CD1c-positive myeloid dendritic cell (primary cell): ENCODE results near the gene ZNF613.
A peak's percentile ranks its signal among the peaks of the same experiment; 100 is the strongest.
"Not testable (repeated sequence)": the region's sequence is repeated elsewhere in the genome, so short reads cannot be mapped to it uniquely, and the experiment has no call there.

Source experiments
- DNase-seq: peaks from one replicate; pipeline ENCODE4 v3.0.0-alpha.2; 2016; ENCODE audit errors: extremely low spot score

Gene ZNF613

GRCh38 chr19:51944798-51945552 is 17.7 kb downstream of the ZNF613 start:
- no peak for DNase-seq

DNA sequence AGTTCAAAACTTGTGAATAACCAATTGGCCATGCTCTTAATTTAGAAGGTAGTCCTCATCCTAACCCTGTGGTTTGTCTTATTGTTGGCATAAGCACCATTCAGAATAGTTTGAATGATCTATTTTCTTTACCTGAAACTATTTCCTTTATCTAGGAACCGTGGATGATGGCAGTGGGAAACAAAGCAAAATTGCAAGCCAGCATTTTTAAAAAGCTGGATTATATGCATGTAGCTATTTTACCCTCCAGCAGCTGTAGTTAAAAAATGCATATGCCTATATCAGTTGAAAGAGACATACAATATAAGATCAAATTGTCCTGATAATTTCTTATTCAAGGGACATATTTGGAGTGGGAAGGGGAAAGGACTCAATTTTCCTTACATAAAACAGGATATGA is 19.3 kb downstream of the ZNF613 start:
- DNase-seq: no peak

GRCh38 chr19:51948975-51949374 is 21.7 kb downstream of the ZNF613 start:
- no peak for DNase-seq

- DNase-seq: not testable (repeated sequence)
Observed at GRCh38 chr19:51957846-51958245, 30.6 kb downstream of the ZNF613 start.

DNA sequence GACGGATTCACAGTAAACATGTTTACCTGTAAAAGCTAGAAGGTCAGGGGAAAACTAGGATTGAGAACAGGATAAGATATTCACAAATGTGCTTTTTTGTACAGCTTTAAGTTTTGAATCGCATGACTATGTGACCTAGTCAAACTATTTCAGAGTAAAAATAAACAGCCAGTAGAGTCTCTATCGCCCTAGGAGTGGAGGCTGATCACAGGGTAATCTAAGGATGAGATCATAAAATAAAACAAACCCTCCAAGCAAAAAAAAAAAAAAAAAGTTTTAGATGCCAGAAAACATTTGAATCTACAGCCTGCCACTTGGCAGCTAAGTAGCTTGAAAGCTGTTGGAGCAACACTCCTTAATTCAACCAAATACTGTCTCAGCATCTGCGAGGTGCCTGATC is 32.5 kb downstream of the ZNF613 start:
- DNase-seq: no peak

DNA sequence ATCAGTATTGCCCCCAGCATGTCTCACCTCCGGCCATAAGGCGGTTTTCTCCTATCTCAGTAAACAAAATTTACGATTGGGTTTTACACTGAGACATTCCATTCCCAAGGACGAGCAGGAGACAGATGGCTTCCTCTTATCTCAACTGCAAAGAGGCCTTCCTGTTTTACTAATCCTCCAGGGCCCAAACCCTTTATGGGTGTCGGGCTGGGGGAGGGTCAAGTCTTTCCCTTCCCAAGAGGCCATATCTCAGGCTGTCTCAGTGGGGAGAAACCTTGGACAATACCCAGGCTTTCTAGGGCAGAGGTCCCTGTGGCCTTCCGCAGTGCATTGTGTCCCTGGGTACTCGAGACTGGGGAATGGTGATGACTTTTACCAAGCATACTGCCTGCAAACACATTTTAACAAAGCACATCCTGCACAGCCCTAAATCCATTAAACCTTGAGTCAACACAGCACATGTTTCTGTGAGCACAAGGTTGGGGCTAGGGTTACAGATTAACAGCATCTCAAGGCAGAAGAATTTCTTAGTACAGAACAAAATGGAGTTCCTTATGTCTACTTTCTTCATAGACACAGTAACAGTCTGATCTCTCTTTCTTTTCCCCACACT is 33.5 kb downstream of the ZNF613 start:
- not testable (repeated sequence) for DNase-seq

DNA sequence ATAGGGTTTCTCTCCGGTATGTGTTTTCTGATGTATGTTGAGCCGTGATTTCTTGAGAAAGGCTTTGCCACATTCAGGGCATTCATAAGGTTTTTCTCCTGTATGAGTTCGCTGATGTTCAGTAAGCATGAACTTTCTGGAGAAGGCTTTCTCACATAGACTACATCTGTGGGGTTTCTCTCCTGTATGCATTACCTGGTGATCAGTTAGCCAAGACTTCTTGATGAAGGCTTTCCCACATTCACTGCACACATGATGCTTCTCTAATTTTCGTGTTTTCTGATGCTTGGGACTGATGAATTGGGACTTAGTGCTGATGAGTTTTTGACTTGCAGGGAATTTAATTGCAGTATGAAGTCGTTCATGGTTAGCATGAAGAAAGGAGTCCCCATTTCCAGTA is 38.3 kb downstream of the ZNF613 start:
- DNase-seq: no peak

DNA sequence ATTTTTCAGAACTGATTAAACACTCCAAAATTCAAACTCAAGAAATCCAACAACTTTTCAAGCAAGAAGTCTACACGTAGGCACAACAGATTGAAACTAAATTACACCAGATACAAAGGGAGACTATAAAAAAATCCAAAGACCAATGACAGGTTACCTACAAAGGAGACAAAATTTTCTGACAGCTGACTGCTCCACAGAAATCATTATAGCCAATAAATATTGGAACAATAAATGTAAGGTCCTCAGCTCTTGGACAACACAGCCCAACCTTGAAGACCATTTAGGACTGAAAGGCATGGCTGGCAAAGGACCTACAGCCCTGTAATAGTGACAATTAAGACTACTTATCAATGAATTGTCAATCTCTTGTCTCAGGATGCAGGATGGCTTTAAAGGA is 43.4 kb downstream of the ZNF613 start:
- DNase-seq: no peak

DNA sequence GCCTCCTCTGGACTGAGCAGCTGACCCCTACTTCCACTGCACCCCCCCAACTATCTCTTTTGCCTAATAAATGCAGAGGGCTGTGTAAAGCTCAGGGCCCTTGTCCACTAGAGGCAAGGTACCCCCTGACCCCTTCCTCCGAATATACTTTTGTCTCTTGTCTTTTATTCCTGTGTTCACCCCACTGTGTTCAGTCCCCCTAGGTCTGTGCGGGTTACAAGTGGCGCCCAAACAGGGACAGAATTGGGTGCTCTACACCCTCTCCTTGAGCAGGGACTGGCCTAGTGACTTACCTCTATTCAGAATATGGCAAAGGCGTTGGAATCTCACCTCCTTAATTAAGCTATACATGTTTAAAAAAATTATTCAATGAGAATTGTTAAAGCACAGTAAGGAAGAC is 44.4 kb downstream of the ZNF613 start:
- DNase-seq: no peak

GRCh38 chr19:51975787-51976186 is 48.5 kb downstream of the ZNF613 start:
- DNase-seq: not testable (repeated sequence)

- DNase-seq: no peak
Observed at GRCh38 chr19:51976852-51977251, 49.6 kb downstream of the ZNF613 start.

GRCh38 chr19:51977346-51977745 is 50.1 kb downstream of the ZNF613 start:
- no peak for DNase-seq

DNA sequence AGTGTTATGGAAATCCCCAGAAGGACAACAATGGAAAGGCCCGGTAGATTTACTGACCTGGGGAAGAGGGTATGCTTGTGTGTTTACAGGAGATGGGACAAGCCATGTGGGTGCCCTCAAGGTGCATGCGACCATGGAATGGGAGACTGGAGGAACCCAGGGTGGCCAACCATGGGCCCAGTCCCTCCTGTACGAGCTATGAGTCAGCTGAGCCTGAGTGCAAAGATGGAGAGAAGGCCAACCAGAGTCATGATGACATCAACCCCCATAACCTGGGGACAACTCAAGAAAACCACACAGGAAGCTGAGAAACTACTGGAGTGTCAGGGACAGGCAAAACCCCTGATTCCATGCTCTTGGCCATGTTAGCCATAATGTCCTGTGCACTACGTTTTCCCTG is 51.6 kb downstream of the ZNF613 start:
- DNase-seq: no peak

DNA sequence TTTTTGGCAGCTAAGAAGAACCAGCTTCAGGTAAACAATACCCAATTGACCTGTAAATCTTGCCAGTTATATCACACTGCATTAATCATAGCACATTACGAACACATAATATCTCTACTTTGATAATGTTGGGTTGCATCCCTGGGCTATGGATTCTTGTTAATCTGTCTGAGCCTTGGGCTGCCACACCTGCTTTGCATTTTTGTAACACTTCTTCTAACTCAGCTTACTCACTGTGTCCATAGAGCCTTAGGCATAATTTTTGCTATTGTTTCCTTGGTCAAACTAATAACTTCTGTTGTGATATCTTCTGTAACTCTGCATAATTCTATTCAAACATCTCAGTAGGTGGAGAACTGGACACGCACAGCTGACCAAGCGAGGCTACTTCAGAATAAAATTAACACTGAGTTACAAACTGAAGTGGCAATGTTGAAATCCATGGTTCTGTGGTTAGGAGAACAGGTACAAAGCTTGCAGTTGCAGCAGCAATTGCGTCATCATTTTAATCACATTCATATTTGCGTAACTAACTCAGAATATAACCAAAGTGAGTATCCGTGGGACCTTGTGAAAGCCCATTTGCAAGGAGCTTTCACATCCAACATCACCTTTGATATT is 53.0 kb downstream of the ZNF613 start:
- DNase-seq: no peak

- DNase-seq: not testable (repeated sequence)
Observed at GRCh38 chr19:51980926-51981325, 53.7 kb downstream of the ZNF613 start.

DNA sequence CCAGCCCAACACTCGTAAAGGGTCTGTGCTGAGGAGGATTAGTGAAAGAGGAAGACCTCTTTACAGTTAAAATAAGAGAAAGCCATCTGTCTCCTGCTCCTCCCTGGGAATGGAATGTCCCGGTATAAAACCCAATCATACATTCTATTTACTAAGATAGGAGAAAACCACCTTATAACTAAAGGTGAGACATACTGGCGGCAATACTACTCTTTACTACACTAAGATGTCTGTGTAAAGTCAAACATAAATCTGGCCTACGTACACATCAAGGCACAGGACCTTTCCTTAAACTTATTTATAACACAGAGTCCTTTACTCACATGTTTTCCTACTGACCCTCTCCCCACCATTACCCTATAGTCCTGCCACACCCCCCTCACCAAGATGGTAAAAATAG is 56.1 kb downstream of the ZNF613 start:
- no peak for DNase-seq

DNA sequence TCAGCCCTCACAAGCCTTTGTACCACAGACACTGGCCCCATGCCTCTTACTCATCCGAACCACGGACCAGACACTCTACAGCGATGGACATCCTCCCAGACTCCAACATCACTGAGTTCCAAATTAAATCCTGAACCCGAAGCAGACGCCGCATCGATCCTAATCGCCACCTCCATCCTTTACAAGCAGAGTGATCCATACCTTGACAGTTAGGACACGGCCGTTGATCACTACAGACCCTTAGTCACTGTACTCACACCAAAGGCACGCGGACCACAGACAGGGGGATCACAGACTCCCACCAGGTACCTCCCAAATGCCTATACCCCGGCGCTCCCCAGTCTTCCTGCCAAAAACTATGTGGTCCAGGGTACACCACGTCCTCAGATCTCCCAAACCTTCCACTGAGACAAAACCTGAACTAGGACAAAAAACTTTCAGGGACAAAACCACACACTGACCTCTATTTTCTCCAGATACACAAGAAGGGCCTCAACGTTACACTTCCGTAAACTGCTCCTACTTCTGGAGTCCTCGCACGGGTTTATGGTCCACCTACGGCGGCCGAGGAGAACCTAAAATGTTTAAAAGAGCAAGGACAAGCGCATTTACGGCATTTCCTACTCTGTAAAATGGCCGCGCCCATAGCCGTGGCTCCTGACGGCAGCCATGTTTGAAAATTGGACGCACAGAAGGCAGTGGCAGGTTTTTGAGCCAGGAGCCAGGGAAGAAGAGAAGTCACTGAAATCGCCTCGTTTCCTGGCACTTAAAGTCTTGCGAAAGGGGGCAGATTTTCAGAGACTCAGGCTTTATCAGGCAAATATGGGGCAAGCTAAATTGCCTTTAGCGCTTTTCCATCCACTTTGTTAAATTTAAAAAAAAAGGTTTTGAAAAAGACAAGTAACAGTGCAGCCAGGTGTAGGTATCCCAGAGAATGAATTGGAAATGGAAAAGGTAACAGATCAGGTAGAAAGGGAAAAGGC is 59.3 kb downstream of the ZNF613 start, which contains the start of gene ZNF350:
Gene ZNF350 (minus strand): TSS at position 532 of the 983 bp plus-strand sequence. CDS start 12,480 bp downstream, outside the sequence.
- peak; percentile 97 for DNase-seq

GRCh38 chr19:51993422-51993821 is 66.2 kb downstream of the ZNF613 start:
- DNase-seq: no peak

DNA sequence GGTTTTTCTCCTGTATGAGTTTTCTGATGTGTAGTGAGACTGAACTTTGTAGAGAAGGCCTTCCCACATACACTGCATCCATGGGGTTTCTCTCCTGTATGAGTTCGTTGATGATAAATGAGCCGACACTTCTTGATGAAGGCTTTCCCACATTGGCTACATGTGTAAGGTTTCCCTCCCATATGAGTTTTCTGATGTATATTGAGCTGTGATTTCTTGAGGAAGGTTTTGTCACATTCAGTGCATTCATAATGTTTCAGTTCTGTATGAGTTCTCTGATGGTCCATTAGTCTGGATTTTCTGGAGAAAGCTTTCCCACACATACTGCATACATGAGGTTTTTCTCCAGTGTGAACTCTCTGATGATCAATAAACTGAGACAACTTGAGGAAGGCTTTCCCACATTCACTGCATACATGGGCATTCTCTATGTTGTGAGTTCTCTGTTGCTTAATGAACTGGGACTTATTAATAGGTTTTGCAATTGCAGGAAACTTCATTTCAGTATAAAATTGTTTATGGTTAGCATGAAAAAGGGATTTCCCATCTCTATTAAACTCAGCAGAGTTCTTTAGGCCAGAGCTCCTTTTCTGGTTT is 66.9 kb downstream of the ZNF613 start:
- DNase-seq: no peak
